Neural cell (in vitro differentiated cells): ENCODE data around the gene PRDX3. TPM values are rescaled to one million over a fixed set of nuclear protein-coding genes. Genes with fewer than 3 reads are reported as not detected.

Source experiments
- H2AFZ ChIP-seq: fragments of 200-600, 300-800 bp; sonication (generic), shearing (Covaris generic); 2 replicates; pipeline ENCODE4 v1.6.0; 2014; ENCODE audit warnings: low read depth, mild to moderate bottlenecking, antibody characterized with exemption, low read length, moderate library complexity
- H3F3A ChIP-seq: fragments of 200-600 bp; shearing (Covaris generic); 2 replicates; pipeline ENCODE4 v1.6.1; 2016; ENCODE audit warnings: mild to moderate bottlenecking, moderate library complexity, mixed read lengths, antibody characterized with exemption, low read length; ENCODE audit not compliant: insufficient read depth, poor library complexity, severe bottlenecking
- H3K27ac ChIP-seq: fragments of 200-600, 300-800 bp; sonication (generic), shearing (Covaris generic); 2 replicates; pipeline ENCODE4 v1.5.1; 2014; ENCODE audit warnings: mild to moderate bottlenecking, low read length, moderate library complexity
- H3K27me3 ChIP-seq: fragments of 300-800, 200-600 bp; sonication (generic), shearing (Covaris generic); 2 replicates; pipeline ENCODE4 v1.6.0; 2014; ENCODE audit warnings: mild to moderate bottlenecking, low read depth, low read length, moderate library complexity; ENCODE audit not compliant: insufficient read depth
- H3K36me3 ChIP-seq: fragments of 300-800, 200-600 bp; sonication (generic), shearing (Covaris generic); 2 replicates; pipeline ENCODE4 v1.5.1; 2014; ENCODE audit warnings: mild to moderate bottlenecking, antibody characterized with exemption, low read length, moderate library complexity; ENCODE audit not compliant: insufficient read depth
- H3K4me2 ChIP-seq: fragments of 300-800, 200-600 bp; sonication (generic), shearing (Covaris generic); 2 replicates; pipeline ENCODE4 v1.6.0; 2014; ENCODE audit warnings: mild to moderate bottlenecking, low read length
- H3K4me3 ChIP-seq: fragments of 300-800, 200-600 bp; sonication (generic), shearing (Covaris generic); 2 replicates; pipeline ENCODE4 v1.5.1; 2014; ENCODE audit warnings: mild to moderate bottlenecking, low read length, moderate library complexity
- H3K79me2 ChIP-seq: fragments of 200-600 bp; shearing (Covaris generic); replicated peaks from 2 replicates; pipeline ENCODE4 v1.6.0; 2014; ENCODE audit warnings: mild to moderate bottlenecking, low read length, moderate library complexity; ENCODE audit not compliant: insufficient read depth
- H3K9ac ChIP-seq: fragments of 300-800, 200-600 bp; sonication (generic), shearing (Covaris generic); 2 replicates; pipeline ENCODE4 v1.6.1; 2016; ENCODE audit warnings: mild to moderate bottlenecking, low read length, mixed read lengths
- H3K9me2 ChIP-seq: fragments of 200-600 bp; shearing (Covaris generic); 2 replicates; pipeline ENCODE4 v1.6.1; 2016; ENCODE audit warnings: mild to moderate bottlenecking, low read length, mixed read lengths; ENCODE audit not compliant: insufficient read depth
- H3K9me3 ChIP-seq: fragments of 200-600, 300-800 bp; sonication (generic), shearing (Covaris generic); 2 replicates; pipeline ENCODE4 v1.6.1; 2016; ENCODE audit warnings: mild to moderate bottlenecking, mixed run types, low read length, moderate library complexity, mixed read lengths
- H4K20me1 ChIP-seq: fragments of 200-600 bp; shearing (Covaris generic); 2 replicates; pipeline ENCODE4 v1.6.1; 2016; ENCODE audit warnings: mild to moderate bottlenecking, mixed run types; ENCODE audit not compliant: insufficient read depth
- EP300 ChIP-seq: fragments of 450-650 bp; conservative IDR thresholded peaks from 2 replicates; pipeline ENCODE4 v1.6.1; 2014; ENCODE audit warnings: antibody characterized with exemption, mild to moderate bottlenecking, moderate library complexity; ENCODE audit not compliant: poor library complexity, severe bottlenecking
- EZH2 ChIP-seq: fragments of 200-600, 300-800 bp; shearing (Covaris generic), sonication (generic); IDR thresholded peaks from 2 replicates; pipeline ENCODE4 v1.6.1; 2014; ENCODE audit warnings: antibody characterized with exemption, low read length, borderline replicate concordance, mild to moderate bottlenecking; ENCODE audit not compliant: insufficient read depth, poor library complexity, severe bottlenecking
- MXI1 ChIP-seq: fragments of 450-650 bp; conservative IDR thresholded peaks from 2 replicates; pipeline ENCODE4 v1.6.1; 2014; ENCODE audit warnings: antibody characterized with exemption, mild to moderate bottlenecking; ENCODE audit not compliant: poor library complexity, severe bottlenecking
- POLR2AphosphoS5 ChIP-seq: IDR thresholded peaks from 2 replicates; pipeline ENCODE4 v1.6.1; 2012
- RAD21 ChIP-seq: fragments of 450-650 bp; conservative IDR thresholded peaks from 2 replicates; pipeline ENCODE4 v1.6.1; 2014; ENCODE audit warnings: antibody characterized with exemption, mild to moderate bottlenecking, moderate library complexity
- SMC3 ChIP-seq: fragments of 450-650 bp; conservative IDR thresholded peaks from 2 replicates; pipeline ENCODE4 v1.6.1; 2014; ENCODE audit warnings: antibody characterized with exemption, mild to moderate bottlenecking, moderate library complexity; ENCODE audit not compliant: poor library complexity
- TAF1 ChIP-seq: IDR thresholded peaks from 2 replicates; pipeline ENCODE4 v1.6.1; 2012; ENCODE audit warnings: low read depth
- polyA plus RNA-seq: library from polyadenylated mRNA; depleted of rRNA; stranded (reverse); fragments of >200 nt; gene quantifications from 2 replicates; pipeline ENCODE4 v1.2.3, GENCODE V29; 2014
- TF ChIP-seq, protein P1 (sequence below): IDR thresholded peaks from 2 replicates; pipeline ENCODE4 v1.6.1; 2012; ENCODE audit warnings: borderline replicate concordance
- TF ChIP-seq, protein P2 (sequence below): fragments of 450-650 bp; IDR thresholded peaks from 2 replicates; pipeline ENCODE4 v1.5.1; 2014; ENCODE audit warnings: antibody characterized with exemption, mild to moderate bottlenecking, moderate library complexity; ENCODE audit not compliant: poor library complexity, severe bottlenecking

Gene PRDX3
- polyA plus RNA-seq, 1 donor from 2014 or later: 258 TPM

DNA sequence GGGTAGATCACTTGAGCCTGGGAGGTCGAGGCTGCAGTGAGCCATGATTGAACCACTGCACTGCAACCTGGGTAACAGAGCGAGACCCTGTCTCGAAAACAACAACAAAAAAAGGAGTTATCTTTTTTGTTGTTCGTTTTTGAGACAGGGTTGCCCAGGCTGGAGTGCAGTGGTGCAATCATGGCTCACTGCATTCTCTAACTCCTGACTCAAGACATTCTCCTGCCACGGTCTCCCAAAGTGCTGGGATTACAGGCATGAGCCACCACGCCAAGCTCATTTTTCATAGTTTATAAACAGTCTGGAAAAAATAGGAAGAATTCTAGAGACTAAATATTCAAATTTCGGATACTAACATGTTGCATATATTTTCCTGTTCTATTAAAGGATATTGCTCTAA lies 42.5 kb downstream of the PRDX3 start:
- TF ChIP-seq POLR2AphosphoS5 (no peak), TAF1 (no peak), SMC3 (no peak), EP300 (no peak), EZH2 (no peak), MXI1 (no peak), RAD21 (no peak)
- TF ChIP-seq, protein P1, sequence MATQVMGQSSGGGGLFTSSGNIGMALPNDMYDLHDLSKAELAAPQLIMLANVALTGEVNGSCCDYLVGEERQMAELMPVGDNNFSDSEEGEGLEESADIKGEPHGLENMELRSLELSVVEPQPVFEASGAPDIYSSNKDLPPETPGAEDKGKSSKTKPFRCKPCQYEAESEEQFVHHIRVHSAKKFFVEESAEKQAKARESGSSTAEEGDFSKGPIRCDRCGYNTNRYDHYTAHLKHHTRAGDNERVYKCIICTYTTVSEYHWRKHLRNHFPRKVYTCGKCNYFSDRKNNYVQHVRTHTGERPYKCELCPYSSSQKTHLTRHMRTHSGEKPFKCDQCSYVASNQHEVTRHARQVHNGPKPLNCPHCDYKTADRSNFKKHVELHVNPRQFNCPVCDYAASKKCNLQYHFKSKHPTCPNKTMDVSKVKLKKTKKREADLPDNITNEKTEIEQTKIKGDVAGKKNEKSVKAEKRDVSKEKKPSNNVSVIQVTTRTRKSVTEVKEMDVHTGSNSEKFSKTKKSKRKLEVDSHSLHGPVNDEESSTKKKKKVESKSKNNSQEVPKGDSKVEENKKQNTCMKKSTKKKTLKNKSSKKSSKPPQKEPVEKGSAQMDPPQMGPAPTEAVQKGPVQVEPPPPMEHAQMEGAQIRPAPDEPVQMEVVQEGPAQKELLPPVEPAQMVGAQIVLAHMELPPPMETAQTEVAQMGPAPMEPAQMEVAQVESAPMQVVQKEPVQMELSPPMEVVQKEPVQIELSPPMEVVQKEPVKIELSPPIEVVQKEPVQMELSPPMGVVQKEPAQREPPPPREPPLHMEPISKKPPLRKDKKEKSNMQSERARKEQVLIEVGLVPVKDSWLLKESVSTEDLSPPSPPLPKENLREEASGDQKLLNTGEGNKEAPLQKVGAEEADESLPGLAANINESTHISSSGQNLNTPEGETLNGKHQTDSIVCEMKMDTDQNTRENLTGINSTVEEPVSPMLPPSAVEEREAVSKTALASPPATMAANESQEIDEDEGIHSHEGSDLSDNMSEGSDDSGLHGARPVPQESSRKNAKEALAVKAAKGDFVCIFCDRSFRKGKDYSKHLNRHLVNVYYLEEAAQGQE: no peak
- TF ChIP-seq, protein P2, sequence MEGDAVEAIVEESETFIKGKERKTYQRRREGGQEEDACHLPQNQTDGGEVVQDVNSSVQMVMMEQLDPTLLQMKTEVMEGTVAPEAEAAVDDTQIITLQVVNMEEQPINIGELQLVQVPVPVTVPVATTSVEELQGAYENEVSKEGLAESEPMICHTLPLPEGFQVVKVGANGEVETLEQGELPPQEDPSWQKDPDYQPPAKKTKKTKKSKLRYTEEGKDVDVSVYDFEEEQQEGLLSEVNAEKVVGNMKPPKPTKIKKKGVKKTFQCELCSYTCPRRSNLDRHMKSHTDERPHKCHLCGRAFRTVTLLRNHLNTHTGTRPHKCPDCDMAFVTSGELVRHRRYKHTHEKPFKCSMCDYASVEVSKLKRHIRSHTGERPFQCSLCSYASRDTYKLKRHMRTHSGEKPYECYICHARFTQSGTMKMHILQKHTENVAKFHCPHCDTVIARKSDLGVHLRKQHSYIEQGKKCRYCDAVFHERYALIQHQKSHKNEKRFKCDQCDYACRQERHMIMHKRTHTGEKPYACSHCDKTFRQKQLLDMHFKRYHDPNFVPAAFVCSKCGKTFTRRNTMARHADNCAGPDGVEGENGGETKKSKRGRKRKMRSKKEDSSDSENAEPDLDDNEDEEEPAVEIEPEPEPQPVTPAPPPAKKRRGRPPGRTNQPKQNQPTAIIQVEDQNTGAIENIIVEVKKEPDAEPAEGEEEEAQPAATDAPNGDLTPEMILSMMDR: no peak
- Histone ChIP-seq H3K27me3 (no peaks in the 10 kb centered on the region), H3F3A (no peaks in the 10 kb centered on the region), H3K4me2 (no peak overlapping the region), H3K79me2 (no peaks in the 10 kb centered on the region), H3K9ac (no peak overlapping the region), H3K27ac (no peak overlapping the region), H3K9me2 (no peaks in the 10 kb centered on the region), H4K20me1 (no peaks in the 10 kb centered on the region), H3K9me3 (no peaks in the 10 kb centered on the region), H2AFZ (no peak overlapping the region), H3K36me3 (peaks cover 13% of the 10 kb centered on the region), H3K4me3 (no peak overlapping the region)

DNA sequence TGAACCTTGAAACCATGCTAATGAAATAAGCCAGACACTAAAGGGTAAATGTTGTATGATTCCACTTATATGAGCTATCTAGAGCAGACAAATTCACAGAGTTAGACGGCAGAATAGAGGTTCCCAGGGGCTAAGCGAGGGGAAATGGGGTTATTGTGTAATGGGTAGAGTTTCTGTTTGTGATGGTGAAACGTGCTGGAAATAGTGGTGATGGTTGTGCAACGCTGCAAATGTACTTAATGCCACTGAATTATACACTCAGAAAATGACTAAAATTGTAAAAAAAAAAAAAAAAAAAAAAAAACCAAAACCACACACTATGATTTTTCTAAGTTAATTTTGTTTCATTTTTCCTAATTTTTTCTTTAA lies 43.1 kb downstream of the PRDX3 start:
- Histone ChIP-seq H3K36me3 (peaks cover 13% of the 10 kb centered on the region), H3K9me2 (no peaks in the 10 kb centered on the region), H3K27ac (no peak overlapping the region), H3K4me2 (no peak overlapping the region), H3K9ac (no peak overlapping the region), H4K20me1 (no peaks in the 10 kb centered on the region), H3K27me3 (no peaks in the 10 kb centered on the region), H2AFZ (no peak overlapping the region), H3K79me2 (no peaks in the 10 kb centered on the region), H3K4me3 (no peak overlapping the region), H3F3A (no peaks in the 10 kb centered on the region), H3K9me3 (no peaks in the 10 kb centered on the region)
- TF ChIP-seq, protein P1: no peak
- TF ChIP-seq RAD21: no peak
